Measurements from ENCODE around the gene FBXL14. TPM values are rescaled to one million over a fixed set of nuclear protein-coding genes. Genes with fewer than 3 reads are reported as not detected.

The FBXL14 gene
- total RNA-seq, 1 experiment from 2014 or later = 19.4 TPM

DNA sequence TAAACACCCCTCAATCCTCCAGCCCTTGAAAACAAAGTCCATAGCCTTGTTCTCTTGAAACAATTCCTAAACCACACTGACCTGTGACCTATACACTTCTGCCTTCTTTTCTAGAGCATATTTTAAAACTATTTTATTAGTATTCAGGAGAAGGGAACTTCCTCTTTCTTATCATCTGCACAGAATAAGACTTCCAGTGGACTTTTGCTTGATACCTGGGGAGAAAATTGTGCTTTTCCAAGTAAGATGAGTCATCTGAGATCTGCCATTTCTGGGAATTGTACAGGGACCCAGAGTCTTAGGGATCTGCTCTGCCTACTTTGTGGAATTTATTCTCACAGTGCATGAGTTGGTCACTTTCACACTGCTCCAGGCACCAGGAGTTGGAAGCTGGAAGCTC lies 24.1 kb upstream of the FBXL14 start:
- TF ChIP-seq, protein P1, sequence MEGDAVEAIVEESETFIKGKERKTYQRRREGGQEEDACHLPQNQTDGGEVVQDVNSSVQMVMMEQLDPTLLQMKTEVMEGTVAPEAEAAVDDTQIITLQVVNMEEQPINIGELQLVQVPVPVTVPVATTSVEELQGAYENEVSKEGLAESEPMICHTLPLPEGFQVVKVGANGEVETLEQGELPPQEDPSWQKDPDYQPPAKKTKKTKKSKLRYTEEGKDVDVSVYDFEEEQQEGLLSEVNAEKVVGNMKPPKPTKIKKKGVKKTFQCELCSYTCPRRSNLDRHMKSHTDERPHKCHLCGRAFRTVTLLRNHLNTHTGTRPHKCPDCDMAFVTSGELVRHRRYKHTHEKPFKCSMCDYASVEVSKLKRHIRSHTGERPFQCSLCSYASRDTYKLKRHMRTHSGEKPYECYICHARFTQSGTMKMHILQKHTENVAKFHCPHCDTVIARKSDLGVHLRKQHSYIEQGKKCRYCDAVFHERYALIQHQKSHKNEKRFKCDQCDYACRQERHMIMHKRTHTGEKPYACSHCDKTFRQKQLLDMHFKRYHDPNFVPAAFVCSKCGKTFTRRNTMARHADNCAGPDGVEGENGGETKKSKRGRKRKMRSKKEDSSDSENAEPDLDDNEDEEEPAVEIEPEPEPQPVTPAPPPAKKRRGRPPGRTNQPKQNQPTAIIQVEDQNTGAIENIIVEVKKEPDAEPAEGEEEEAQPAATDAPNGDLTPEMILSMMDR (IDR thresholded peaks at IDR 0.05; ENCODE audit: unreplicated experiment) = no peak
- DNase-seq = no peak

GRCh38 chr12:1616233-1617066 lies 22.1 kb upstream of the FBXL14 start:
- Mint-ChIP-seq H3K27ac (ENCODE audit: unreplicated experiment) (no peak overlapping the region), H3K4me3 (ENCODE audit: low read depth, unreplicated experiment) (no peak overlapping the region), H3K4me1 (ENCODE audit: low read depth, unreplicated experiment) (no peaks in the 10 kb centered on the region), H3K9me3 (ENCODE audit: low read depth, unreplicated experiment) (no peaks in the 10 kb centered on the region), H3K36me3 (ENCODE audit: insufficient read depth, unreplicated experiment) (no peaks in the 10 kb centered on the region), H3K27me3 (ENCODE audit: unreplicated experiment) (peaks cover 56% of the 10 kb centered on the region)
- intact Hi-C loops (cut with micrococcal nuclease; ENCODE audit: unreplicated experiment) = no loop called here
- CTCF ChIA-PET = no interaction called here
- TF ChIP-seq, protein P1 (IDR thresholded peaks at IDR 0.05; ENCODE audit: unreplicated experiment) = no peak
- no TSS peak for BruUV-seq (replicated peaks)
- no peak for DNase-seq

More for the DNA sequence above, 24.1 kb upstream of the FBXL14 start:
- BruUV-seq (replicated peaks) = no TSS peak
- CTCF ChIA-PET = no interaction called here
- Mint-ChIP-seq H3K27me3 (ENCODE audit: unreplicated experiment) (peaks cover 69% of the 10 kb centered on the region), H3K4me3 (ENCODE audit: low read depth, unreplicated experiment) (no peak overlapping the region), H3K9me3 (ENCODE audit: low read depth, unreplicated experiment) (no peaks in the 10 kb centered on the region), H3K36me3 (ENCODE audit: insufficient read depth, unreplicated experiment) (no peaks in the 10 kb centered on the region), H3K4me1 (ENCODE audit: low read depth, unreplicated experiment) (no peaks in the 10 kb centered on the region), H3K27ac (ENCODE audit: unreplicated experiment) (no peak overlapping the region)
- intact Hi-C loops (cut with micrococcal nuclease; ENCODE audit: unreplicated experiment) = no loop called here

DNA sequence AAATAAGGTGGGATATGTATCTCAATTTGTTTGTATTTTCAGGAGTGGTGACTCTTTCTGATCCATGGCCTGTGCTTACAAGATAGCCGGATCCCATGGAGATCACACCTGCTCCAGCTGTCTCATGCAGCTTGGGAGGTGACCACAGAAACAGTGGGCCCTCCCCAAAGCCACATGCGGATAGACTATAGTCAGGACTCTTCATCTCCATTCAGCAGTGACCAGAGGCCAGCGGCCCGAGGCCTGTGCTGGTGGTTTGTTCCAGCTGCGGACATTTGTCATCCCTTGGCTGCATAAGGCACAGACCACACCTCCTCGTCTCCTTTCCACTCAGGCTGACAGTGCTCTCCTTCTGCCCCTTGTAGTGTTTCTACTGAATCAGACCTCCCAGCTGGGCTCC lies 20.0 kb upstream of the FBXL14 start:
- Mint-ChIP-seq H3K36me3 (ENCODE audit: insufficient read depth, unreplicated experiment) (no peaks in the 10 kb centered on the region), H3K4me3 (ENCODE audit: low read depth, unreplicated experiment) (no peak overlapping the region), H3K27me3 (ENCODE audit: unreplicated experiment) (peaks cover 51% of the 10 kb centered on the region), H3K27ac (ENCODE audit: unreplicated experiment) (no peak overlapping the region), H3K4me1 (ENCODE audit: low read depth, unreplicated experiment) (no peaks in the 10 kb centered on the region), H3K9me3 (ENCODE audit: low read depth, unreplicated experiment) (no peaks in the 10 kb centered on the region)
- no TSS peak for BruUV-seq (replicated peaks)
- CTCF ChIA-PET = no interaction called here
- DNase-seq = no peak
- intact Hi-C loops (cut with micrococcal nuclease; ENCODE audit: unreplicated experiment) = no loop called here
- TF ChIP-seq, protein P1 (IDR thresholded peaks at IDR 0.05; ENCODE audit: unreplicated experiment) = no peak

- no peak overlapping the region for H3K4me3 Mint-ChIP-seq (ENCODE audit: low read depth, unreplicated experiment)
- BruUV-seq (replicated peaks) = no TSS peak
- no peak overlapping the region for H3K27ac Mint-ChIP-seq (ENCODE audit: unreplicated experiment)
- DNase-seq = no peak
- intact Hi-C loops (cut with micrococcal nuclease; ENCODE audit: unreplicated experiment) = no loop called here
- TF ChIP-seq, protein P1 (IDR thresholded peaks at IDR 0.05; ENCODE audit: unreplicated experiment) = no peak
- CTCF ChIA-PET = no interaction called here
- H3K36me3 Mint-ChIP-seq (ENCODE audit: insufficient read depth, unreplicated experiment) = no peaks in the 10 kb centered on the region
- H3K9me3 Mint-ChIP-seq (ENCODE audit: low read depth, unreplicated experiment) = no peaks in the 10 kb centered on the region
- H3K4me1 Mint-ChIP-seq (ENCODE audit: low read depth, unreplicated experiment) = no peaks in the 10 kb centered on the region
- peaks cover 46% of the 10 kb centered on the region for H3K27me3 Mint-ChIP-seq (ENCODE audit: unreplicated experiment)
Measured at GRCh38 chr12:1613860-1614259, 19.5 kb upstream of the FBXL14 start.
